GM18517 (cell line): ENCODE results near the gene GPR180.
A peak's percentile ranks its signal among the peaks of the same experiment; 100 is the strongest.

ENCODE experiments used
- ATAC-seq: cut with Tn5 transposase; IDR thresholded peaks from one replicate; pipeline ENCODE4 v1.9.1; 2021; ENCODE audit warnings: mild to moderate bottlenecking, moderate library complexity; ENCODE audit not compliant: unreplicated experiment

Gene GPR180

GRCh38 chr13:94640721-94641120 is 39.1 kb downstream of the GPR180 start:
- no peak for ATAC-seq

GRCh38 chr13:94641409-94641941 is 39.8 kb downstream of the GPR180 start:
- ATAC-seq, result no peak

- ATAC-seq, result peak; percentile 82
These were observed 45.2 kb downstream of the GPR180 start for GRCh38 chr13:94646904-94647303.

GRCh38 chr13:94656176-94656575 is 54.5 kb downstream of the GPR180 start:
- ATAC-seq, result no peak

GRCh38 chr13:94656766-94657165 is 55.1 kb downstream of the GPR180 start:
- peak; percentile 99 for ATAC-seq

- peak; percentile 32 for ATAC-seq
These were observed 55.5 kb downstream of the GPR180 start for GRCh38 chr13:94657167-94657566.

GRCh38 chr13:94658926-94659597 is 57.4 kb downstream of the GPR180 start:
- ATAC-seq, result no peak

GRCh38 chr13:94659598-94659946 is 57.9 kb downstream of the GPR180 start:
- no peak for ATAC-seq

GRCh38 chr13:94660695-94661326 is 59.2 kb downstream of the GPR180 start:
- ATAC-seq, result no peak

- ATAC-seq, result no peak
These were observed 59.7 kb downstream of the GPR180 start for GRCh38 chr13:94661406-94661805.

- no peak for ATAC-seq
These were observed 60.8 kb downstream of the GPR180 start for GRCh38 chr13:94662274-94662945.

- ATAC-seq, result no peak
These were observed 63.2 kb downstream of the GPR180 start for GRCh38 chr13:94664889-94665288.

- ATAC-seq, result no peak
These were observed 64.4 kb downstream of the GPR180 start for GRCh38 chr13:94666065-94666464.

GRCh38 chr13:94667190-94667589 is 65.5 kb downstream of the GPR180 start:
- ATAC-seq, result no peak

- no peak for ATAC-seq
These were observed 70.7 kb downstream of the GPR180 start for GRCh38 chr13:94672400-94672799.

- ATAC-seq, result no peak
These were observed 72.2 kb downstream of the GPR180 start for GRCh38 chr13:94673851-94674250.

GRCh38 chr13:94674609-94675348 is 73.1 kb downstream of the GPR180 start:
- ATAC-seq, result peak; percentile 56

GRCh38 chr13:94677799-94678198 is 76.1 kb downstream of the GPR180 start:
- no peak for ATAC-seq

GRCh38 chr13:94678845-94679244 is 77.2 kb downstream of the GPR180 start:
- no peak for ATAC-seq

GRCh38 chr13:94679614-94680013 is 78.0 kb downstream of the GPR180 start:
- ATAC-seq, result no peak

GRCh38 chr13:94682229-94682628 is 80.6 kb downstream of the GPR180 start:
- no peak for ATAC-seq
